GM12874 (cell line): Measurements from ENCODE around the gene SRXN1.

ENCODE experiments used
- TF ChIP-seq, protein P1 (sequence below): IDR thresholded peaks from 2 replicates; pipeline ENCODE4 v1.5.1; 2011; ENCODE audit warnings: low read depth, mild to moderate bottlenecking, control low read depth, low read length, moderate library complexity; ENCODE audit not compliant: insufficient read depth

The SRXN1 gene

DNA sequence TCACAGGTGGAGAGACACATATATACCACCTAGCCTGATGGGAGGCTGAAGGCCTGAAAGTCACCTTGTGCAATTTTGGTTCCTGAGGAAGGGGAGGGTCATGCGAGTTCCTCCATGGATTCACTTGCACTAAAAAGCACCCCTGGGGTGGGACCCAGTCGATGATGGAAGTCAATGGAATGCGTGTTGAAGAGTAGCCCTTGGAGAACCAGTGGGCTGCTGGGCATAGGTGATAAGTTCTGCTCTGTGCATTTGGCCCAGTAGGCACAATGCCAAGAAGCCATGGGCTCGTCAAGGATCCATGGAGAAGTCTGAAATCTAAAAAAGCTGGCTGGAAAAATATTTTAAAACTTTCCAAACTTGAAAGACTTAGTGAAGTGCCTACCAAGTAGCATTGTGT lies 41.5 kb upstream of the SRXN1 start:
- TF ChIP-seq, protein P1, sequence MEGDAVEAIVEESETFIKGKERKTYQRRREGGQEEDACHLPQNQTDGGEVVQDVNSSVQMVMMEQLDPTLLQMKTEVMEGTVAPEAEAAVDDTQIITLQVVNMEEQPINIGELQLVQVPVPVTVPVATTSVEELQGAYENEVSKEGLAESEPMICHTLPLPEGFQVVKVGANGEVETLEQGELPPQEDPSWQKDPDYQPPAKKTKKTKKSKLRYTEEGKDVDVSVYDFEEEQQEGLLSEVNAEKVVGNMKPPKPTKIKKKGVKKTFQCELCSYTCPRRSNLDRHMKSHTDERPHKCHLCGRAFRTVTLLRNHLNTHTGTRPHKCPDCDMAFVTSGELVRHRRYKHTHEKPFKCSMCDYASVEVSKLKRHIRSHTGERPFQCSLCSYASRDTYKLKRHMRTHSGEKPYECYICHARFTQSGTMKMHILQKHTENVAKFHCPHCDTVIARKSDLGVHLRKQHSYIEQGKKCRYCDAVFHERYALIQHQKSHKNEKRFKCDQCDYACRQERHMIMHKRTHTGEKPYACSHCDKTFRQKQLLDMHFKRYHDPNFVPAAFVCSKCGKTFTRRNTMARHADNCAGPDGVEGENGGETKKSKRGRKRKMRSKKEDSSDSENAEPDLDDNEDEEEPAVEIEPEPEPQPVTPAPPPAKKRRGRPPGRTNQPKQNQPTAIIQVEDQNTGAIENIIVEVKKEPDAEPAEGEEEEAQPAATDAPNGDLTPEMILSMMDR, result no peak

GRCh38 chr20:692044-692443 lies 39.0 kb upstream of the SRXN1 start:
- TF ChIP-seq, protein P1, result no peak

DNA sequence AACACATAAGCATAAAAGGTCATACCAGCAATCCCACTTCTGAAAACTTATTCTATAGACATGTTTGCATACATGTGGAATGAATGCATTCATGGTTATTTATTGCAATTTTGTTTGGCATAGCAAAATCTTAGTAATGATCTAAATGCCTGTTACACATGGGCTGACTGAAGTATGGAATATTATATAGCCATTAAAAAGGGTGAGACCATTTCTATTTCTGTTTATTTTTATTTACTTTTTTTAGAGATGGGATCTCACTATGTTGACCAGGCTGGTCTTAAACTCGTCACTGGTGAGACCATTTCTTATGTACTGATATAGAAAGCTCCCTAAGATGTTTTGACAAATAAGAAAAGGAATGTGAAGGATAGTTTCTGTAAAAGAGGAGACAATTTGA lies 36.9 kb upstream of the SRXN1 start:
- TF ChIP-seq, protein P1, result no peak

- TF ChIP-seq, protein P1, result no peak
Observed at GRCh38 chr20:689348-689747, 36.3 kb upstream of the SRXN1 start.

DNA sequence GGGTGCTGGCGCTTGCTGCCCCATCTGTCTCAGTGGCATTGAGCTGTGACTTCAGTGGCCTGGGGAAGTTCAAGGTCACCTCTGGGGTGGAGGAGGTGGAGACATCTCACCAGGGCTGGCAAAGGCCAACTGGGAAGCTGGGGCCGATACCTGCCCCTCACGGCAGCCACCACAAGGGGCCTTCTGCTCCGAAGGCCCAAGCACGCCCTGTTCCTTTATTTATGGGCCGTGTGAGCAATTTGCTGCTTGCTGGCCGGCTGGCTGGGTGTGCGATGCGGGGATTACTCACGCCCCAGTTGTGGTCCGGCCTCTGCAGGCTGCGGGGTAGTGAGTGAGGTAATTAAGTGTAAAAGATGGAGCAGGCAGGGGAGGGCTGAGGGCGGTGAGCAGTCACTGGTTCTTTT lies 35.8 kb upstream of the SRXN1 start:
- TF ChIP-seq, protein P1, result no peak

DNA sequence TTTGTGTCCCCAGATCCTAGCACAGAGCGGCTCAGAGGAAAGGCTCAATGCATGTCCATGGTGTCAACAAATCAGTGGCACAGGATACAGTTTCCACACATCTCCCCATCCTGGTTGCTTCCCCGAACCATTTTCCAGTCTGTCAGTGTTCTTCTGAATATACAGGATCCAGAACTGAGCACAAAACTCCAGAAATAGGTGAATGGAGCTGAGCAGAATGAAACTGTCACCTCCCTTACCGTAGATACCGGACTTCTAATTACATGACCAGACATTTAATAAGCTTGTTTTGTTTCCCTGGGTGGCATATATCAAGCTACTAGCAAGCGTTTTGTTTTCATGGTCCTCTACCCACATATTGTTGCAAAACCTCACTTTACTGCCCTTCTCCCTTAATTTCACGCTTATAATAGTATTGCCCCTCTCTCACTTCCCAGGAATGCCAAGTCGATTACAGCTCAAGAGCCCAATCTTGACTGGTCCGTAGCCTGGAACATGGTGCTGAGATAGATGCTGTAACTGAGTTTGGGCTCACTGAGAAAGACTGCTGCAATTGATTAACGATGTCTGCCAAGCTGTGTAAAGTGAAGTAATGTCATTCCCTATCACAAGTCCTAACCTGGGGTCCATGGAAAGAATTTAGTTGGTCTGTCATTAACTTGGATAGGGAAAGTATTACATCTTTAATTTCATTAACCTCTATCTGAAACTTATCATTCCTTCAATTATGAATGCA lies 34.6 kb upstream of the SRXN1 start:
- TF ChIP-seq, protein P1, result no peak

- TF ChIP-seq, protein P1, result no peak
Observed at GRCh38 chr20:684676-685319, 31.8 kb upstream of the SRXN1 start.
